ENCODE results near the gene KCNC2. TPM values are rescaled to one million over a fixed set of nuclear protein-coding genes. Genes with fewer than 3 reads are reported as not detected.
A peak's percentile ranks its signal among the peaks of the same experiment; 100 is the strongest.

KCNC2 gene
- total and polyA plus RNA-seq, 7 donors: 0.01 to 1.2 (median 0.51) TPM; not detected in 3

DNA sequence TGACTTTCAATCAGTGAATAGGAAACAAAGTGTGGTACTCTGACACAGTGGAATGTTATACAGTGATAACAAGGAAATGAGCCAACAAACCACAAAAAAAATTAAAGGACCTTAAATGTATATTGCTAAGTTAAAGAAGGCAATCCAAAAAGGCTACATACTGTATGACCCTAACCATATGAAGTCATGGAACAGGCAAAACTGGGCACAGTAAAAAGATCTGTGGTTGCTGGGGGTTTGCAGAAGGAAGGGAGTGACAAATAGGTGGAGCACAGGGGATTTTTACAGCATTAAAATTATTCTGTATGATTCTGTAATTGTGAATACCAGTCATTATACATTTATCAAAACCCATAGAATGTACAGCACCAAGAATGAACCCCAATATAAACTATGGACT lies 112.6 kb downstream of the KCNC2 start:
- Histone ChIP-seq H3K4me1 (no peaks in the 10 kb centered on the region), H3K4me3 (no peak overlapping the region), H3K9me3 (no peaks in the 10 kb centered on the region), H3K27ac (no peak overlapping the region), H3K27me3 (ENCODE audit: insufficient read depth in 3 of 3, low read length in 2 of 3) (no peaks in the 10 kb centered on the region), H3K36me3 (ENCODE audit: insufficient read depth in 1 of 2, low read depth in 1 of 2) (no peaks in the 10 kb centered on the region)
- intact Hi-C loops (cut with DNase I): no loop called here
- TF ChIP-seq, protein P1, sequence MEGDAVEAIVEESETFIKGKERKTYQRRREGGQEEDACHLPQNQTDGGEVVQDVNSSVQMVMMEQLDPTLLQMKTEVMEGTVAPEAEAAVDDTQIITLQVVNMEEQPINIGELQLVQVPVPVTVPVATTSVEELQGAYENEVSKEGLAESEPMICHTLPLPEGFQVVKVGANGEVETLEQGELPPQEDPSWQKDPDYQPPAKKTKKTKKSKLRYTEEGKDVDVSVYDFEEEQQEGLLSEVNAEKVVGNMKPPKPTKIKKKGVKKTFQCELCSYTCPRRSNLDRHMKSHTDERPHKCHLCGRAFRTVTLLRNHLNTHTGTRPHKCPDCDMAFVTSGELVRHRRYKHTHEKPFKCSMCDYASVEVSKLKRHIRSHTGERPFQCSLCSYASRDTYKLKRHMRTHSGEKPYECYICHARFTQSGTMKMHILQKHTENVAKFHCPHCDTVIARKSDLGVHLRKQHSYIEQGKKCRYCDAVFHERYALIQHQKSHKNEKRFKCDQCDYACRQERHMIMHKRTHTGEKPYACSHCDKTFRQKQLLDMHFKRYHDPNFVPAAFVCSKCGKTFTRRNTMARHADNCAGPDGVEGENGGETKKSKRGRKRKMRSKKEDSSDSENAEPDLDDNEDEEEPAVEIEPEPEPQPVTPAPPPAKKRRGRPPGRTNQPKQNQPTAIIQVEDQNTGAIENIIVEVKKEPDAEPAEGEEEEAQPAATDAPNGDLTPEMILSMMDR (IDR thresholded peaks at IDR 0.05): no peak
- ATAC-seq (no peak), DNase-seq (no peak)

DNA sequence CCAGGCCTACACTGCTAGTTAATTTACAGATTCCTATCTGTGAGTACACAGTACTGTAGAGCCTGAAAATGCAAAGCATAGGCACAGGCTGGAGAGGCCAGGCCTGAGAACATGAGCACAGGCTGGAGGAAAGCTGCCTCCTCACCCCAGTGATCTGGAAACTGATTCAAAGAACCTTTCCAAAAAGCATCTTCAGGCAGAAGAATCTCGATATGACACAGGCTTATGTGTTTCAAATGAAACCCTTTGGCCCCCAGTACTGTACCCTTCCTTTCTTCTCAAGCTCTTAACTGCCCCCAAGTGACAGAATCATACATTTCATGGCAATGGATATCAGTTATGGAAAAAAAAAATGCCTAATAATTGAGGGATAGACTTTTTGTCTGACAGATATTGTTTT lies 122.0 kb downstream of the KCNC2 start:
- TF ChIP-seq, protein P1 (IDR thresholded peaks at IDR 0.05): no peak
- no peaks in the 10 kb centered on the region for H3K9me3 ChIP-seq
- ATAC-seq (peak in 1 of 4 donors; percentile 38), DNase-seq (no peak)
- H3K27me3 ChIP-seq (ENCODE audit: insufficient read depth in 3 of 3, low read length in 2 of 3): no peaks in the 10 kb centered on the region
- intact Hi-C loops (cut with DNase I): no loop called here
- H3K36me3 ChIP-seq (ENCODE audit: insufficient read depth in 1 of 2, low read depth in 1 of 2): no peaks in the 10 kb centered on the region
- H3K4me3 ChIP-seq: no peak overlapping the region
- 29 to 45% (median 41%) methylated on average over 1 of the region's 1 CpG for WGBS, 3 donors
- H3K4me1 ChIP-seq: no peaks in the 10 kb centered on the region
- H3K27ac ChIP-seq: no peak overlapping the region

DNA sequence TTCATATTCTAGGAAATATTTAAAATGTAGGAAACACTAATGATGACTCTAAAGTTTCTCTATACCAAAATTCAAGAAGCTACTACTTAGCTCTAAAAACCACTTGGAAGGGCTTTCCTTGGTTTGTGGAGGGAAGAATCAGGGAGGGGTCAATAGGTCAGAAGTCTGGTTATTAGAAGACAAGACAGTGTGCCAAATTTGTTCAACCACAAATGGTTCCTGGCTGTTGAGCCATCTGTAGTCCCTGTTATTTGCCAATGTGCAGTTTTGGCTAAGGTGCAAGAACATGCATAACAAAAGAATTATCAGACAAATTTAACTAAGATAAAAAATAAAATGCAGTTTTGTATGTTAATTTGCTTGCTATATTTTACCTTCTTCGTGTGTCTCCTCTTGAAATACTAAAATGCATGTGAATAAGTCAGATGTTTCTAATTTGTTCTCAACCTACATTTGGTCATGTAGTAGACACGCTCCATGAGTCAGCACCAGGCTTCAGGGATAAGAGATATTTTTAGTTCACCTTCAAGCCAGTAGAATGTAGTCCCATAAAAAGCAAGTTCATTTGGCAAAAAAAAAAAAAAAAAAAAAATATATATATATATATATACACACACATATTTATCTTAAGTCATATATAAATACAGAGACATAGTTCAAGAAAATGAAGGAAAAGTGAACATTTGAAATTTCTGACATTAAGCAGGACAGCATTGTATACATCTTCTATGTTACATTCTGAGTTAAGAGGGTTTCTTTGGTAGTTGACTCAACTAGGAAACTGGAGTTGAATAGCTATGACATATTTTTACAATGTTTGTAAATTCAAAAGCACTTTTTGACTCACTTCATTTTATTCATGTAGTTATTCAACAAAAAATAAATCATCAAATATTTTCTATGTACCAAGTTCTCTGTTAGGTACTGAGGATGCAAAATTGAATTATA lies 123.3 kb downstream of the KCNC2 start:
- peak in 3 of 4 donors; percentile 48 to 81 (median 76) for ATAC-seq

DNA sequence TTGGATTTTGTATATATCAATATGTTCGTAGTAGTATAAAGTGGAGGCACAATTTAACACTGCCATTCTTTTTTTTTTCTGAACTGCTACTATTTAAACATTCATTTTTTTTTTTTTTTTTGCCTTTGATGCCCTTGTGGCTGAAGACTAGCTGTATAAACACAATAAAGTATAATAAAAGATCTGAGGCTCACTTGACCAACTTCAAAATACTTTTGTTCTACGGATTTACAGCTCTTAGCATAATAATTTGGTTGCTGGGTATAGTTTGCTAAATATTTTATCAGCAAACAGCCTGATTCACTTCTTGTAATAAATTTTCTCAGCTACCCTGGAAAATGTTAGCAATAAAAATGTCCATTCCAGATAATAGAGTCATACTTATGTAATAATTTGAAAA lies 128.3 kb downstream of the KCNC2 start:
- intact Hi-C loops (cut with DNase I): no loop called here
- ATAC-seq (no peak), DNase-seq (no peak)
- TF ChIP-seq, protein P1 (IDR thresholded peaks at IDR 0.05): no peak
- Histone ChIP-seq H3K27me3 (ENCODE audit: insufficient read depth in 3 of 3, low read length in 2 of 3) (no peaks in the 10 kb centered on the region), H3K4me1 (no peaks in the 10 kb centered on the region), H3K27ac (no peak overlapping the region), H3K4me3 (no peak overlapping the region), H3K9me3 (no peaks in the 10 kb centered on the region), H3K36me3 (ENCODE audit: insufficient read depth in 1 of 2, low read depth in 1 of 2) (no peaks in the 10 kb centered on the region)
- WGBS, 3 donors: 65 to 71% (median 68%) methylated on average over 2 of the region's 2 CpGs

More for the DNA sequence above, 123.3 kb downstream of the KCNC2 start:
- H3K36me3 ChIP-seq (ENCODE audit: insufficient read depth in 1 of 2, low read depth in 1 of 2): no peaks in the 10 kb centered on the region
- no peak overlapping the region for H3K27ac ChIP-seq
- TF ChIP-seq, protein P1 (IDR thresholded peaks at IDR 0.05): no peak
- H3K27me3 ChIP-seq (ENCODE audit: insufficient read depth in 3 of 3, low read length in 2 of 3): no peaks in the 10 kb centered on the region
- intact Hi-C loops (cut with DNase I): no loop called here
- H3K4me1 ChIP-seq: no peaks in the 10 kb centered on the region
- DNase-seq: no peak
- H3K9me3 ChIP-seq: no peaks in the 10 kb centered on the region
- 26 to 55% (median 44%) methylated on average over 2 of the region's 2 CpGs for WGBS, 3 donors
- H3K4me3 ChIP-seq: no peak overlapping the region

Data from psoas muscle (tissue), 8 donors.